GM21360 (cell line): Measurements from ENCODE around the gene SLC12A7.
"Not testable (repeated sequence)": the region's sequence is repeated elsewhere in the genome, so short reads cannot be mapped to it uniquely, and the experiment has no call there.

Experiments
- ATAC-seq: cut with Tn5 transposase; IDR thresholded peaks from one replicate; pipeline ENCODE4 v1.9.1; 2021; ENCODE audit warnings: mild to moderate bottlenecking, moderate library complexity; ENCODE audit not compliant: unreplicated experiment

SLC12A7 gene

GRCh38 chr5:1127959-1128785 is 16.3 kb upstream of the SLC12A7 start:
- ATAC-seq, result no peak

- ATAC-seq, result not testable (repeated sequence)
These were observed 13.8 kb upstream of the SLC12A7 start for GRCh38 chr5:1125695-1126094.

DNA sequence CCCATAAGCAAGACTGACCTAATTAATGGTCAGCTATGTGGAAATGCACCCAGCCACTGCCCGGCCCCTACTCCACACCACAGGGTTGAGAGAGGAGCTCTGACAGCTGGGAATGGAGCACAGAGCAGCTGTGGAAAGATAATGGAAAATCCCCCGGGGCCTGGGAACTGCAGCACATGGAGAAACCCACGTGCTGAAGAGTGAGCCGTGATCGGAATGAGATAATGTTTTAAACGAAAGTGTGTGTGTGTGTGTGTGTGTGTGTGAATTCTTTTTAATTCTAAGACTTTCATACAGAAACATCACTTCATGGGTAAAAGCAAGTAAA is 13.1 kb upstream of the SLC12A7 start:
- no peak for ATAC-seq

- ATAC-seq, result no peak
These were observed 12.6 kb upstream of the SLC12A7 start for GRCh38 chr5:1124205-1125029.

- ATAC-seq, result no peak
These were observed 11.7 kb upstream of the SLC12A7 start for GRCh38 chr5:1123418-1124147.

GRCh38 chr5:1122511-1123294 is 10.8 kb upstream of the SLC12A7 start:
- ATAC-seq, result no peak

DNA sequence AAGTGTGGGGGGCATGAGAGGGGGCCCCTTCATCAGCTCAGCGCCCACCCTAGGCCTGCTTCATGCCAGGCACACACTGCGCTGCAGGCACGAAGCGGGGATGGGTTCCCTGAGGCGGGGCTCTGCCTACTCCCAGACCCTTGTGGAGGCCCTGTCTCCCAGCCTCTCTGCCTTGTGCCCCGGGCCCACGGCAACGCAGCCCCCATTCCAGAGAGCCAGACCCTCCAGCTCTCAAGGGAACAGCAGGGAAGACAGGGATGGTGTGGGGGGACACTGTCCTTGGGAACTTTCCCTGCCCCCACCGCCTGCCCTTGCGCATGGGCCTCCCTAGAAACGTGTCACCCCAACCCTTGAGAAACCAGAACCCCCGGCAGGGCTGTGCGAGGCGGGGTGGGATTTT is 10.0 kb upstream of the SLC12A7 start:
- ATAC-seq, result no peak

DNA sequence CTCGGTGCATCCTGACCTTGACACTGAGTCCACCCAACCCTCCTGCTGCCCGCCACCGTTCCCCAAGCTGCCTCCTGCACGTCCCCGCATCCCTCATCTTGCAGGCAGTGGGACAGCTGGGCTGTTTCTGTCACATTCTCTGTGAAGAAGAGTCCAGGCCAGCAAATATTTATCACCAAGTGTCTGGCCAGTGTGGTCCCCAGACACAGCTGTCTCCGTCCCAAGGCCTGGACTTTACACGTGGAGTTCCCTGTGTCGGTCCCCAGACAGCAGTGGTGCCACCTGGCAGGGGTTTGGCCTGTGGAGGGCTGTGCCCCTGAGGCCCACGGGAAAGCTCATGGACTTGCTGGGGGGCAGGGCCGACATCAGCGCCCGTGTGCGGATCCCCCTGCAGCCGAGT is 9.2 kb upstream of the SLC12A7 start:
- no peak for ATAC-seq

DNA sequence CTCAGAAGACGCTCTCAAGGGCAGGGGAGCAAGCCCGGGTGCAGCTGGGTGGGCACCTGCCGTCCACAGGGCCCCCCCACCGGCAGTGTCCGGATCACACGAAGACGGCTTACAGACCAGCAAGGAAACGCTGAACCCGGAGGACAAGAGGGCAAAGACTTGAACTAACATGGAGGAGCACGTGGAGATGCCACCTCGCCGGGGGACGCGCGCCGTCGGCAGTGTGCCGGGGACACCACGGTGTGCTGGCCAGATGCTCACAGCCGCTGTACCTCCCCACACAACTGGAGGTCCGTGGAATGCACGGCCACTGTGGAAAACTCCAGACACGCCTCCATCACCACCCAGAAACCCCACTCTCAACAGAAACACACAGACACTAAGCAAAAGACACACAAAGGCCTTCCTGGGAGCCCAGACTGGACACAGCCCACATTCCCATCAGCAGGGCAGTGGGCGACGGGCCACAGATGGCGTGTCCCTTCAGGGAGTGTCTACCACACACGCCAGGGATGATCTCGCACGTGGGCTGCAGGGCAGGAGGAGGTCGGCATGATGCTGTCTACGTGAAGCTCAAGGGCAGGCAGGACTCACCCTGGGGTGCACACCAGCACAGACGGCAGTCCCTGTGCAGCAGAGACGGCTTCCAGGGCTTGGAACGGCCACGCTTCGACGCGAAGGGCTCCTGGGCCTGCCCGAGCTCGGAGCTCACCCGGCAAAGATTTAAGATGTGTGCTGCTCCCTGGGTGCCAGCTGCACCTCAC is 8.6 kb upstream of the SLC12A7 start:
- ATAC-seq, result no peak

- no peak for ATAC-seq
These were observed 7.5 kb upstream of the SLC12A7 start for GRCh38 chr5:1119312-1119831.

DNA sequence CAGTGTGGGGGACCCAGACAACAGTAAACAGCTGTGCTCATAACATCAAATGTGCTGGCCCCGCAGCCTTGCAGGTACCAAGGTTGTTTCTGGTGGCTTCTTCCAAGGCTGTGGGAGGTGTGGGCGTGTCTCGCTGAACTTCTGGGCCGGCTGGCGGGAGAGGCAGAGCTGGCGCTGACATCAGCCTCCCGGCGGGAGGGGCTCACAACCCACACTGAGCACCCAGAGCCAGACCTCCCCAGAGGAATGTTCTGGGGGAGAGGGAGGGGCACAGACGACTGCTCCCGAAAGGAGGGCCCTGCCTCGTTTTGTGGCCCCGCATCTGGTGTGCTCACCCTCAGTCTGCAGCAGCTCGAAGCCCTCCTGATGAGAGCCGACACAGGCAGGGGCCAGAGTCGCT is 6.9 kb upstream of the SLC12A7 start:
- ATAC-seq, result no peak

DNA sequence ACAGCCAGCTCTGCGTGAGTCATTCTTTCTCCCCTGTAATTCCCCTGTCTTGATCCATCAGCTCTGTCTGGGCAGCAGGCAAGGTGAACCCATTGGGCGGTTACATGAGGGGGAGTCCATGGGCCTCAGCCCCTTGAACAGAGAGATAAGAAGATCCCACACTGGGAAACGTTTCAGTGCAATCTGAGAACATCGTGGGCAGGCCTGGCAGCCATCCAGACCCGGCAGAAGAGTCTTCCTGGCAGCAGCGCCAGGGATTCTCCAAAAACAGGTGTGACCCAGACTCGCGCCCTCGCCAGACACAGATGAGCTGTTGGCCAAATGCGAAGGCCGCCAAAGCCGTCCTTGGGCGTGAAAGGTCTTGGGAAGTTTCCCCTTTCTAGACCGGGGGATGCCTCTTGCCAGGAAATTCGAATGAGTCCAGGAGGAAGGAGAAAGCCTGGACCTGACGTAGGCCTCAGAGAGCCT is 6.4 kb upstream of the SLC12A7 start:
- ATAC-seq, result no peak

DNA sequence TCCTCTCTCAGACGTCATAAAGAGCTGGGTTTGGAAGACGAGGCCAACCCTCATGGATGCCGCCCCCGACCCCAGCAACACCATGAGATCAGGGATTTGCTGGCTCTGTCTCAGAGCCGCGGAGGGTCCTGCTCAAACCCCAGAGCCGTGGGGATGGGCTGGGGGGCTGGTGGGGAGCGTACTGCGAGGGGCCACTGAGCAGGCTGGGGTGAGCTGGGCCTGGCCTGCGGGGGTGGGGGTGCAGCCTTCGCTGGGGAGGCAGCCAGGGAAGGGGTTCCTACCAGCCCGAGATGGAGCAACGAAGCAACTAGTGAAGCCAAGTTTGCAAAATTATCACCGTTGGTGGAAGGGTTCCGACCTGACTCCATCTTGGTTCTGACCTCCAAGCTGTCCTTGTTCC is 5.1 kb upstream of the SLC12A7 start:
- no peak for ATAC-seq

DNA sequence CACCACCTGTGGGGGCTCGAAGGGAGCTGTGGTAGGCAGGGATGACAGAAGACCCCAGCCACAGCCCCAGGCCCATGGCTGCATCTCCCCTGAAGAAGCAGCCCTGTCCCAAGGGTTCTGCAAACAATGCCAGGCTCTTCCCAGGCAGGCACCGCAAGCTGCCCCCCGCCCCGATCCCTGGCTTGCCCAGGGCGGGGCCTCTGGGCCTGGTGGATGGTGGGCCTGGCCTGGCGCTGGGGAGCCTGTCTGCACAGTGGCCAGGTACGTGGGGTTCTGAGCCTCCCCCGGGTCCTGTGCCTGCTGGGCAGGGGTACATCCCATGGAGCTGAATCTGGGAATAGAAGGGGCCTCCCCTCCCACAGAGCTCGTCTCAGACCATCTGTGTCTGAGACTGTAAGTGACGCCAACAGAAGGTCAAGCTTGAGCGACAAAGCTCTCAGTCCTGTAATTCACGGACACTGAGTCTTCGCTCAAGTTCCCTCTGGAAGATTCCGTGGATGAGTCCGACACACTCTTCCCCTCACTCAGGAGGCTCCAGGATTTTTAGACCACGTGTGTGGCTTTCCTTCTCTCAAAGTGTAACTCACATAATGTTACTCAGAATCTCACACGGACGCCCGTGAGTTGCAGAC is 4.4 kb upstream of the SLC12A7 start:
- ATAC-seq, result no peak

- ATAC-seq, result no peak
These were observed 3.4 kb upstream of the SLC12A7 start for GRCh38 chr5:1115123-1115815.

DNA sequence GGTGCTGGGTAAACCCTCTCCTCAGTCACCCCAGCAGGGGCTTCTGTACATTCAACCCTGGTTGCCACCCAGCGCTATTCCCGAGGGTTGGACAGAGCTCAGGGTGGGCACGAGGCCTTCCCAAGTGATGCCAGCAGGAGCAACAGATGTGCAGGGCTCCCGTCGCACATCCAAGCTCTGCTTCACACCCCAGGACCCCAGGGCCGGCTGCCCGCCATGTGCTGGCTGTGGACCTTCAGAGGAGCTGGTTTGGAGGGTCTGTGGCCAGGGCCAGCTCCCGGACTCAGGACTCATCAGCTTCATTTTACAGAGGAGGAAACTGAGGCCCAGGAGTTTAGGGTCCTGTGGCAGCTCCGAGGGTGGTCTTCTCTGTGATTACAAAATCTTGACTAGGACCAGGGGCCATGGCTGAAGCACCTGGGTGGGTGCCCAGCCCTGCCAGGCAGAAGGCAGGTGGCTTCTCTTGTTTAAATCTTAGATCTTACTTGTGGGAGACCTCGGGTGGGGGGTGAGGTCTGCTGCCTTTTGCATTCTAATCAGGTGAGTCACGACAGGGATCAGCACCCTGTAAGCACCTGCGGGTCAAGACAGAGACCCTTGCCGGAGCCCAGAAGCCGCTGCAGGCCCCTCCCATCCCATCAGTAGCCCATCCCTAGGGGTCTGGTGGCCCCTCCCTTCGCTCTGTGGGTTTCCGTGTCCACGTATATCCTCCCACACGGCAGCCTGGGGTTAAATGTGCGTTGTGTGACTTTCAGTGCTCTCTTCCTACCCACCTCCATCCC is 2.1 kb upstream of the SLC12A7 start:
- ATAC-seq, result no peak

- ATAC-seq, result no peak
These were observed 1.4 kb upstream of the SLC12A7 start for GRCh38 chr5:1113332-1113690.
